Nephron (organoid): ENCODE measurements around the gene NXPE4.

ENCODE experiments used
- H3K27ac Mint-ChIP-seq, 3 experiments: 2 replicates each; pipeline ENCODE4 v1.8.0; 2020; ENCODE audit warnings: mixed read lengths in 3 of 3, mild to moderate bottlenecking in 2 of 3, moderate library complexity in 1 of 3
- H3K27me3 Mint-ChIP-seq: 2 replicates; pipeline ENCODE4 v1.8.0; 2021; ENCODE audit warnings: low read depth, mild to moderate bottlenecking, moderate library complexity, mixed read lengths
- H3K36me3 Mint-ChIP-seq: 2 replicates; pipeline ENCODE4 v1.8.0; 2020; ENCODE audit warnings: low read depth, mixed read lengths
- H3K4me1 Mint-ChIP-seq: 2 replicates; pipeline ENCODE4 v1.8.0; 2020; ENCODE audit warnings: mixed read lengths
- H3K4me3 Mint-ChIP-seq, 3 experiments: 2 replicates each; pipeline ENCODE4 v1.8.0; 2020; ENCODE audit warnings: mild to moderate bottlenecking in 3 of 3, mixed read lengths in 3 of 3, moderate library complexity in 2 of 3
- H3K9me3 Mint-ChIP-seq: 2 replicates; pipeline ENCODE4 v1.8.0; 2020; ENCODE audit warnings: mixed read lengths
- TF ChIP-seq, protein P1 (sequence below), 3 experiments: fragments of 200-600 bp; sonication (generic); IDR thresholded peaks; one replicate each; pipeline ENCODE4 v1.5.0; 2021; ENCODE audit warnings: antibody characterized with exemption in 3 of 3; ENCODE audit not compliant: unreplicated experiment in 3 of 3

The NXPE4 gene

GRCh38 chr11:114621950-114622809, 26.6 kb upstream of the NXPE4 start:
- Mint-ChIP-seq H3K36me3 (no peaks in the 10 kb centered on the region), H3K4me3 (no peak overlapping the region)

DNA sequence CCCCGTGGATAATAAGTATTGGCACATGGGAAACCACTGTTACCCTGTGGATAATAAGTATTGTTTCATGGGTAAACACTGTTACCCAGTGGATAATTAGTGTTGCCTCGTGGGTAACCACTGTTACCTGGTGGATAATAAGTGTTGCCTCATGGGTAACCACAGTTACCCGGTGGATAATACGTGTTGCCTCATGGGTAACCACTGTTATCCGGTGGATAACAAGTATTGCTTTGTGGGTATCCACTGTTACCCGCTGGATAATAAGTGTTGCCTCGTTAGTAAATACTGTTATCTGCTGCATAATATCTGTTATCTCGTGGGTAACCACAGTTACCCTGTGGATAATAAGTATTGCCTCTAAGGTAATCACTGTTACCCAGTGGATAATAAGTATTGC, 25.5 kb upstream of the NXPE4 start:
- H3K27me3 Mint-ChIP-seq: no peaks in the 10 kb centered on the region
- no peaks in the 10 kb centered on the region for H3K36me3 Mint-ChIP-seq
- TF ChIP-seq, protein P1, sequence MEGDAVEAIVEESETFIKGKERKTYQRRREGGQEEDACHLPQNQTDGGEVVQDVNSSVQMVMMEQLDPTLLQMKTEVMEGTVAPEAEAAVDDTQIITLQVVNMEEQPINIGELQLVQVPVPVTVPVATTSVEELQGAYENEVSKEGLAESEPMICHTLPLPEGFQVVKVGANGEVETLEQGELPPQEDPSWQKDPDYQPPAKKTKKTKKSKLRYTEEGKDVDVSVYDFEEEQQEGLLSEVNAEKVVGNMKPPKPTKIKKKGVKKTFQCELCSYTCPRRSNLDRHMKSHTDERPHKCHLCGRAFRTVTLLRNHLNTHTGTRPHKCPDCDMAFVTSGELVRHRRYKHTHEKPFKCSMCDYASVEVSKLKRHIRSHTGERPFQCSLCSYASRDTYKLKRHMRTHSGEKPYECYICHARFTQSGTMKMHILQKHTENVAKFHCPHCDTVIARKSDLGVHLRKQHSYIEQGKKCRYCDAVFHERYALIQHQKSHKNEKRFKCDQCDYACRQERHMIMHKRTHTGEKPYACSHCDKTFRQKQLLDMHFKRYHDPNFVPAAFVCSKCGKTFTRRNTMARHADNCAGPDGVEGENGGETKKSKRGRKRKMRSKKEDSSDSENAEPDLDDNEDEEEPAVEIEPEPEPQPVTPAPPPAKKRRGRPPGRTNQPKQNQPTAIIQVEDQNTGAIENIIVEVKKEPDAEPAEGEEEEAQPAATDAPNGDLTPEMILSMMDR (IDR thresholded peaks at IDR 0.05; ENCODE audit: unreplicated experiment in 3 of 3): no peak
- no peak overlapping the region for H3K27ac Mint-ChIP-seq
- H3K4me1 Mint-ChIP-seq: no peaks in the 10 kb centered on the region
- no peak overlapping the region for H3K4me3 Mint-ChIP-seq
- peaks cover 50% of the 10 kb centered on the region for H3K9me3 Mint-ChIP-seq

More at GRCh38 chr11:114621950-114622809, 26.6 kb upstream of the NXPE4 start:
- Mint-ChIP-seq H3K9me3 (peaks cover 52% of the 10 kb centered on the region), H3K4me1 (no peaks in the 10 kb centered on the region), H3K27me3 (no peaks in the 10 kb centered on the region), H3K27ac (no peak overlapping the region)
- TF ChIP-seq, protein P1 (IDR thresholded peaks at IDR 0.05; ENCODE audit: unreplicated experiment in 3 of 3): no peak

- no peaks in the 10 kb centered on the region for H3K36me3 Mint-ChIP-seq
- H3K4me3 Mint-ChIP-seq: no peak overlapping the region
- no peaks in the 10 kb centered on the region for H3K27me3 Mint-ChIP-seq
- no peak overlapping the region for H3K27ac Mint-ChIP-seq
- no peaks in the 10 kb centered on the region for H3K4me1 Mint-ChIP-seq
- TF ChIP-seq, protein P1 (IDR thresholded peaks at IDR 0.05; ENCODE audit: unreplicated experiment in 3 of 3): no peak
- peaks cover 46% of the 10 kb centered on the region for H3K9me3 Mint-ChIP-seq
These were observed 24.1 kb upstream of the NXPE4 start for GRCh38 chr11:114619659-114620173.

GRCh38 chr11:114618139-114618538, 22.6 kb upstream of the NXPE4 start:
- TF ChIP-seq, protein P1 (IDR thresholded peaks at IDR 0.05; ENCODE audit: unreplicated experiment in 3 of 3): no peak
- H3K4me1 Mint-ChIP-seq: no peaks in the 10 kb centered on the region

GRCh38 chr11:114617157-114618124, 21.9 kb upstream of the NXPE4 start:
- no peaks in the 10 kb centered on the region for H3K27me3 Mint-ChIP-seq
- no peaks in the 10 kb centered on the region for H3K36me3 Mint-ChIP-seq
- peaks cover 47% of the 10 kb centered on the region for H3K9me3 Mint-ChIP-seq
- H3K4me1 Mint-ChIP-seq: no peaks in the 10 kb centered on the region
- H3K27ac Mint-ChIP-seq: no peak overlapping the region
- H3K4me3 Mint-ChIP-seq: no peak overlapping the region
- TF ChIP-seq, protein P1 (IDR thresholded peaks at IDR 0.05; ENCODE audit: unreplicated experiment in 3 of 3): no peak

More at GRCh38 chr11:114618139-114618538, 22.6 kb upstream of the NXPE4 start:
- H3K9me3 Mint-ChIP-seq: peaks cover 49% of the 10 kb centered on the region
- H3K4me3 Mint-ChIP-seq: no peak overlapping the region
- H3K27me3 Mint-ChIP-seq: no peaks in the 10 kb centered on the region
- no peaks in the 10 kb centered on the region for H3K36me3 Mint-ChIP-seq
- no peak overlapping the region for H3K27ac Mint-ChIP-seq
